ENCODE data around the gene MZF1. TPM values are rescaled to one million over a fixed set of nuclear protein-coding genes. Genes with fewer than 3 reads are reported as not detected.

MZF1 gene
- total RNA-seq, 1 donor from 2014 or later, result 77.1 TPM

GRCh38 chr19:58554494-58555368 lies 18.4 kb downstream of the MZF1 start, which contains the start of gene CHMP2A:
CHMP2A (minus strand) TSS chr19:58555105; CDS start chr19:58554212, 893 bp downstream.
- Histone ChIP-seq H3K9me3 (no peaks in the 10 kb centered on the region), H3K4me1 (peaks cover 20 to 34% of the 10 kb centered on the region in 2 donors), H3K36me3 (peaks cover 44 to 53% of the 10 kb centered on the region in 2 donors), H3K27me3 (no peaks in the 10 kb centered on the region), H3K4me3 (peak within 1 kb of the TSS; percentile 72 to 80), H3K27ac (peak within 1 kb of the TSS; percentile 92 to 99)
- TF ChIP-seq CTCF (IDR thresholded peaks at IDR 0.05), result no peak
- peak; percentile 92 to 99 for DNase-seq (ENCODE audit: low spot score in 2 of 2)
- intact Hi-C loops (cut with DNase I), result loop anchor here (1.0 to 2.0 kb wide), 3 partner anchors 10 to 114 kb away; partner anchors contain the start of genes TRIM28, ZBTB45 and ZNF132

GRCh38 chr19:58553799-58554493 lies 19.2 kb downstream of the MZF1 start:
- peaks cover 52 to 61% of the 10 kb centered on the region in 2 donors for H3K36me3 ChIP-seq
- intact Hi-C loops (cut with DNase I), result loop anchor here (1.0 to 2.0 kb wide), 2 partner anchors 10 to 35 kb away; partner anchors contain the start of genes TRIM28 and ZBTB45
- no peak for TF ChIP-seq CTCF (IDR thresholded peaks at IDR 0.05)
- no peaks in the 10 kb centered on the region for H3K27me3 ChIP-seq
- H3K27ac ChIP-seq, result peak overlapping the region; percentile 92 to 99
- peaks cover 19 to 32% of the 10 kb centered on the region in 2 donors for H3K4me1 ChIP-seq
- H3K4me3 ChIP-seq, result peak overlapping the region; percentile 72 to 80
- H3K9me3 ChIP-seq, result no peaks in the 10 kb centered on the region
- DNase-seq (ENCODE audit: low spot score in 2 of 2), result peak in 1 of 2 donors; percentile 62

GRCh38 chr19:58552655-58553054 lies 20.5 kb downstream of the MZF1 start:
- Histone ChIP-seq H3K27me3 (no peaks in the 10 kb centered on the region), H3K36me3 (peaks cover 64 to 73% of the 10 kb centered on the region in 2 donors), H3K9me3 (no peaks in the 10 kb centered on the region), H3K27ac (no peak overlapping the region), H3K4me1 (peaks cover 19 to 32% of the 10 kb centered on the region in 2 donors), H3K4me3 (no peak overlapping the region)
- intact Hi-C loops (cut with DNase I), result no loop called here
- no peak for DNase-seq (ENCODE audit: low spot score in 2 of 2)
- TF ChIP-seq CTCF (IDR thresholded peaks at IDR 0.05), result no peak

GRCh38 chr19:58551577-58552471 lies 21.3 kb downstream of the MZF1 start:
- TF ChIP-seq CTCF (IDR thresholded peaks at IDR 0.05), result no peak
- Histone ChIP-seq H3K27me3 (no peaks in the 10 kb centered on the region), H3K4me1 (peaks cover 12 to 30% of the 10 kb centered on the region in 2 donors), H3K9me3 (no peaks in the 10 kb centered on the region), H3K36me3 (peaks cover 69 to 80% of the 10 kb centered on the region in 2 donors), H3K27ac (no peak overlapping the region), H3K4me3 (no peak overlapping the region)
- intact Hi-C loops (cut with DNase I), result no loop called here
- peak in 1 of 2 donors; percentile 57 for DNase-seq (ENCODE audit: low spot score in 2 of 2)

- Histone ChIP-seq H3K4me3 (no peak overlapping the region), H3K27ac (no peak overlapping the region), H3K4me1 (peaks cover 15 to 30% of the 10 kb centered on the region in 2 donors), H3K9me3 (no peaks in the 10 kb centered on the region), H3K36me3 (peaks cover 62 to 73% of the 10 kb centered on the region in 2 donors), H3K27me3 (no peaks in the 10 kb centered on the region)
- intact Hi-C loops (cut with DNase I), result no loop called here
- DNase-seq (ENCODE audit: low spot score in 2 of 2), result no peak
- TF ChIP-seq CTCF (IDR thresholded peaks at IDR 0.05), result no peak
These were observed 22.0 kb downstream of the MZF1 start for GRCh38 chr19:58551123-58551497.
